Large intestine (tissue), 3 donors: ENCODE data around the gene PLXNA3. TPM values are rescaled to one million over a fixed set of nuclear protein-coding genes. Genes with fewer than 3 reads are reported as not detected.

Source experiments
- DNase-seq, 2 donors: peaks; one replicate each; pipeline versions ENCODE4 v3.0.0 to v3.0.0-alpha.2; 2013
- H3K27ac ChIP-seq: one replicate; pipeline ENCODE4 v1.5.1; 2013; ENCODE audit warnings: low read length
- H3K27me3 ChIP-seq: 2 replicates; pipeline ENCODE4 v1.6.1; 2013; ENCODE audit warnings: low read length; ENCODE audit not compliant: control insufficient read depth, insufficient read depth
- H3K36me3 ChIP-seq: 2 replicates; pipeline ENCODE4 v1.6.1; 2013; ENCODE audit warnings: low read length; ENCODE audit not compliant: control insufficient read depth, insufficient read depth
- H3K4me1 ChIP-seq: one replicate; pipeline ENCODE4 v1.6.1; 2013; ENCODE audit warnings: low read length; ENCODE audit not compliant: control insufficient read depth, insufficient read depth
- H3K4me3 ChIP-seq: one replicate; pipeline ENCODE4 v1.5.1; 2013; ENCODE audit warnings: low read length
- H3K9me3 ChIP-seq: one replicate; pipeline ENCODE4 v1.6.1; 2013; ENCODE audit warnings: mild to moderate bottlenecking, low read depth, low read length, moderate library complexity; ENCODE audit not compliant: control insufficient read depth
- WGBS: methylation state at CpG from one replicate; pipeline ENCODE4 v1.1.5; 2013; ENCODE audit warnings: low lambda C conversion rate; ENCODE audit not compliant: insufficient coverage; 5-methylcytosine and 5-hydroxymethylcytosine counted together
- polyA plus RNA-seq: library from polyadenylated mRNA; unstranded; fragments of 120-200 nt; gene quantifications from one replicate; pipeline ENCODE4 v1.2.1, GENCODE V29; 2013

The PLXNA3 gene
- polyA plus RNA-seq, 1 donor = 37.2 TPM

DNA sequence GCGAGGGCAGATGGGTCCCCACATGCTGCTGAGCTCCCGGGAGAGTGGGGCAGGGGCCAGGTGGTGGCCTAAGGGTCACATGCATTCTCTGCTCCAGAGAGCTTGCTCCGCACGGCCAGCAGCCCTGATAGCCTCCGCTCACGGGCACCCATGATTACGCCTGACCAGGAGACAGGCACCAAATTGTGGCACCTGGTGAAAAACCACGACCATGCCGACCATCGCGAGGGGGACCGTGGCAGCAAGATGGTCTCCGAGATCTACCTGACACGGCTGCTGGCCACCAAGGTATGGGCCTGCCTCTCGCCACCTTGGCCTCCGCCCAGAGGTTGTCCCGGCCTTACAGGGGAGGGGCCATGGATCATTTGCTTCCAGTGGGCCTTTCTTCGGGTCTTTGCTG is 11.8 kb downstream of the PLXNA3 start:
- WGBS = no CpG with 5 or more reads among the region's 18 CpGs
- H3K27me3 ChIP-seq = no peaks in the 10 kb centered on the region

GRCh38 chrX:154470434-154470833 is 12.4 kb downstream of the PLXNA3 start:
- no peak for DNase-seq
- no peaks in the 10 kb centered on the region for H3K9me3 ChIP-seq
- peaks cover 2% of the 10 kb centered on the region for H3K4me1 ChIP-seq
- no peaks in the 10 kb centered on the region for H3K27me3 ChIP-seq
- no CpG with 5 or more reads among the region's 14 CpGs for WGBS
- no peak overlapping the region for H3K4me3 ChIP-seq
- H3K27ac ChIP-seq = no peak overlapping the region
- peaks cover 41% of the 10 kb centered on the region for H3K36me3 ChIP-seq

More for the DNA sequence above, 11.8 kb downstream of the PLXNA3 start:
- DNase-seq = no peak
- Histone ChIP-seq H3K4me3 (no peak overlapping the region), H3K36me3 (peaks cover 47% of the 10 kb centered on the region), H3K9me3 (no peaks in the 10 kb centered on the region), H3K27ac (no peak overlapping the region), H3K4me1 (peaks cover 2% of the 10 kb centered on the region)

GRCh38 chrX:154470914-154471568 is 13.0 kb downstream of the PLXNA3 start:
- WGBS = no CpG with 5 or more reads among the region's 23 CpGs
- no peak overlapping the region for H3K4me3 ChIP-seq
- DNase-seq = no peak
- peaks cover 36% of the 10 kb centered on the region for H3K36me3 ChIP-seq
- H3K9me3 ChIP-seq = no peaks in the 10 kb centered on the region
- H3K27ac ChIP-seq = no peak overlapping the region
- no peaks in the 10 kb centered on the region for H3K27me3 ChIP-seq
- peaks cover 2% of the 10 kb centered on the region for H3K4me1 ChIP-seq

DNA sequence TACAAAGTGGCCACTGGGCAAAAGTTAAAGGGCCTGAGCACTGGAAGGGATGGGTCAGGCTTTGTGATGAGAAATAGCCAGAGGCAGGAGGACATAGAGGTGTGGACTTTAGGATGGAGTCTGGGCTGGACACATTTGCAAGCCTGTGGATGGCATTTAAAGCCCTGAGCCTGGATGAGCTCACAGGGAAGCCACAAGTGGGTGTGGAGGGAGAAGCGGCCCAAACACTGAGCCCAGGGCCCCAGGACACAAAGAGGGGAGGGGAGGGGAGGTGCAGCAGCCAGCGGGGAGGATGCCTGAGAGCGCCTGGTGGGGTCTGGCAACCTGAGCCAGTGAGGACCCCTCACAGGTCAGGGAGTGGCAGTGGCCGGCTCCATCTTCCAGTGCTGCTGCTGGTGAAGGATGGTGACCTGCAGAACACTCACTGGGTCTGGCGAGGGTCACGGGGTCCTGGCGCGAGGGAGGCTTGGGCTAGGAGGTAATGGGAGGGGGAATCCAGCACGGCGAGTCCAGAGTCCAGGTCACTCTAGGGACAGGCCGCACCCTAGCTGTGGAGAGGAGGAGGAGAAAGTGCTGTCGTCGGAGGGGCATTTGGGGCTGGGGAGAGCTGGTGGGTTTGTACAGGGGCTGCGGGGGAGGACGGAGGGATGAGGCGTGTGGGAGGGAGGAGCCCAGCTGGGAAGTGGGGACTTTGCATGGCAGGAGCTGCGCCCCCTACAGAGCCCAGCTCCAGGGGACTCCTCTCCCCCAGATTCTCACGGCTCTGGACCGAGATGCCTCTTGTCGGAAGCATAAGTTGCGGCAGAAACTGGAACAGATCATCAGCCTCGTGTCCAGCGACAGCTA is 14.0 kb downstream of the PLXNA3 start:
- H3K36me3 ChIP-seq = peaks cover 29% of the 10 kb centered on the region
- DNase-seq = peak in 1 of 2 donors; percentile 20

GRCh38 chrX:154472685-154473632 is 14.9 kb downstream of the PLXNA3 start:
- no CpG with 5 or more reads among the region's 28 CpGs for WGBS
- DNase-seq = no peak

More for the DNA sequence above, 14.0 kb downstream of the PLXNA3 start:
- peaks cover 2% of the 10 kb centered on the region for H3K4me1 ChIP-seq
- no peaks in the 10 kb centered on the region for H3K27me3 ChIP-seq
- no peaks in the 10 kb centered on the region for H3K9me3 ChIP-seq
- H3K4me3 ChIP-seq = no peak overlapping the region
- no peak overlapping the region for H3K27ac ChIP-seq
- WGBS = no CpG with 5 or more reads among the region's 23 CpGs

GRCh38 chrX:154473683-154474082 is 15.6 kb downstream of the PLXNA3 start:
- WGBS = no CpG with 5 or more reads among the region's 7 CpGs

More at GRCh38 chrX:154472685-154473632, 14.9 kb downstream of the PLXNA3 start:
- no peak overlapping the region for H3K4me3 ChIP-seq
- no peaks in the 10 kb centered on the region for H3K9me3 ChIP-seq
- H3K36me3 ChIP-seq = peaks cover 29% of the 10 kb centered on the region
- H3K27me3 ChIP-seq = no peaks in the 10 kb centered on the region
- H3K4me1 ChIP-seq = peaks cover 5% of the 10 kb centered on the region
- no peak overlapping the region for H3K27ac ChIP-seq

GRCh38 chrX:154476821-154477220 is 18.7 kb downstream of the PLXNA3 start:
- Histone ChIP-seq H3K36me3 (peaks cover 3% of the 10 kb centered on the region), H3K27me3 (no peaks in the 10 kb centered on the region), H3K4me3 (no peak overlapping the region), H3K27ac (no peak overlapping the region), H3K9me3 (no peaks in the 10 kb centered on the region), H3K4me1 (peaks cover 13% of the 10 kb centered on the region)
- no CpG with 5 or more reads among the region's 8 CpGs for WGBS
- DNase-seq = no peak

More at GRCh38 chrX:154473683-154474082, 15.6 kb downstream of the PLXNA3 start:
- Histone ChIP-seq H3K4me1 (peaks cover 7% of the 10 kb centered on the region), H3K4me3 (no peak overlapping the region), H3K9me3 (no peaks in the 10 kb centered on the region), H3K36me3 (peaks cover 26% of the 10 kb centered on the region), H3K27ac (no peak overlapping the region), H3K27me3 (no peaks in the 10 kb centered on the region)
- DNase-seq = no peak

DNA sequence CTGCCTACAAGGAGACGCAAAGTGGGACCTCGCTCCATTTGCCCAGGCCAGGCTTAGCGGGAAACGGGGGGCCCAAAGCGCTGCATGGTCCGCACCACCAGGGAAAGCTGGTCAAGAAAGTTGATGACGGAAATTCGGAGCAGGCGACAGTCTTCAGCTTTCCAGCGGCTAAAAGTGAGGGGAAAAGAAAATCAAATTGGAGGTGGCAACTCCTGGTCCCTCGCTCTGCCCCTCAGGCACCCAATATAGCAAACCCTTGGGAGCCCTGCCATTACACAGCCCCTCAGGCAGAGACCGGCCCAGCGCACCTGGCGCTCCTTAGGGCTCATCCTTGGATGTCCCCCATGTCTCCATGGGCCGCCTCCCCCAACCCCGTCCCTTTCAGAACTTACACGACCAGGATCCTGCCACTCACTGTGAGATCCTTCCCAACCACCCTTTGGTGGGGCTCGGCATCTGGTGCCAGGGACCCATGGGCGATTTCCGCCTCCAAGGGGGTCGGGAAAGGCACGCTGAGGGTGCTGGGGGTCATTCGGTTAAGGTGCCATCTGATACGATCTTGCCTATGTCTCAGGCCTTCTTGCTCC is 19.9 kb downstream of the PLXNA3 start:
- Histone ChIP-seq H3K36me3 (peaks cover under 1% of the 10 kb centered on the region), H3K9me3 (no peaks in the 10 kb centered on the region), H3K27ac (no peak overlapping the region), H3K4me1 (peaks cover 11% of the 10 kb centered on the region), H3K27me3 (no peaks in the 10 kb centered on the region), H3K4me3 (peak overlapping the region; percentile 49)
- DNase-seq = no peak
- no CpG with 5 or more reads among the region's 24 CpGs for WGBS

- Histone ChIP-seq H3K36me3 (peaks cover under 1% of the 10 kb centered on the region), H3K4me1 (peaks cover 11% of the 10 kb centered on the region), H3K9me3 (no peaks in the 10 kb centered on the region), H3K27me3 (no peaks in the 10 kb centered on the region), H3K4me3 (peak within 1 kb of the TSS; percentile 49), H3K27ac (peak within 1 kb of the TSS; percentile 81)
- peak; percentile 88 to 92 for DNase-seq
- WGBS = no CpG with 5 or more reads among the region's 85 CpGs
Measured at GRCh38 chrX:154478728-154479622, 20.9 kb downstream of the PLXNA3 start, which contains the start of gene LAGE3. Gene LAGE3 (minus strand): TSS chrX:154479281. CDS start chrX:154478915, 366 bp downstream.
